ENCODE results near the gene PRICKLE1.

Gene PRICKLE1

DNA sequence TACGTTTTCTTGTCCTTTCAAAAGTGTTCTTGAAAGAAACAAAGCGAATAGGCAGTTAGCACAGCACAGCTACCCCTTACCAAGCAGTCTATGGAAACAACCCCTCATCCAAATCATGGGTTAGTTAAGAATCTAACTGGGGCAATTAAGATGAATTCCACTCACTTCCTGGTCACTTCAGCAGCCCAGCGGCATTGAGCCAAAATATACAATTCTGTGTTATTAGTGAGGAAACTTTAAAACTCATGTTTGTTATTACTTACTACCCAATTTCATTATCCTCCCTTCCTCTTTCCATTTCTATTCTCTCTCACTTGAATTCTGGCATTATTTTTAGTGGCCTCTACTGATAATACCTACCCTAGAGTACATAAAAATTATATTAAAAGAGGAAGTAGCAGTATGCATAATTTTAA, 142.2 kb downstream of the PRICKLE1 start:
- TF ChIP-seq REST (IDR thresholded peaks at IDR 0.05; ENCODE audit: insufficient read depth in 1 of 2, low read depth in 2 of 2, low read length in 2 of 2), result peak in 1 of 2 experiments; percentile 59; a peak in 1 of 4 replicates
- TF ChIP-seq SIN3A (IDR thresholded peaks at IDR 0.05; ENCODE audit: borderline replicate concordance, insufficient read depth, low read length), result 0 out of 2 replicates have a peak, but pooled peaks have one; percentile 19
- TF ChIP-seq POLR2AphosphoS5 (IDR thresholded peaks at IDR 0.05; ENCODE audit: low read depth, low read length), result 0 out of 2 replicates have a peak, but pooled peaks have one; percentile 25
- TF ChIP-seq TAF1 (IDR thresholded peaks at IDR 0.05; ENCODE audit: borderline replicate concordance, insufficient read depth, low read length), result no peak

- TF ChIP-seq TAF1 (IDR thresholded peaks at IDR 0.05; ENCODE audit: borderline replicate concordance, insufficient read depth, low read length) (no peak), REST (IDR thresholded peaks at IDR 0.05; ENCODE audit: insufficient read depth in 1 of 2, low read depth in 2 of 2, low read length in 2 of 2) (no peak), SIN3A (IDR thresholded peaks at IDR 0.05; ENCODE audit: borderline replicate concordance, insufficient read depth, low read length) (no peak), FOXP2 (optimal IDR thresholded peaks at IDR 0.05; ENCODE audit: borderline replicate concordance, extremely low read depth, extremely low read length, insufficient read depth) (no peak), POLR2AphosphoS5 (IDR thresholded peaks at IDR 0.05; ENCODE audit: low read depth, low read length) (no peak)
Measured at GRCh38 chr12:42446761-42447160, 142.8 kb downstream of the PRICKLE1 start.

DNA sequence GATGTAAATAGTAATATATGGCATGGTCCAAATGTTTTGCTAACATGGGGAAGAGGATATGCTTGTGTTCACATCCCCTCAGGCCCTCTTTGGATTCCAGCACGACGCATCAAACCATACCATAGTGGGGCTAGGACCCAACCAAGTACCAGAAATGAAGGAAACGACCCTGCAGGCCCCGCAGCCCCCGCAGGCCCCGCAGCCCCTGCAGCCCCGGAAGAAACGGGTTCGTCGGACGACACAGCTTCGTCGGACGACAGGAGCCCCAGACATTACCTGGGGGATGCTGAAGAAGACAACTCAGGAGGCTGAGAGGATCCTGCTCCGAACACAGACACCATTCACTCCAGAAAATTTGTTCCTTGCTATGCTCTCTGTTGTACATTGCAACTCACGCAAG, 143.7 kb downstream of the PRICKLE1 start:
- no peak for TF ChIP-seq POLR2AphosphoS5 (IDR thresholded peaks at IDR 0.05; ENCODE audit: low read depth, low read length)
- TF ChIP-seq REST (IDR thresholded peaks at IDR 0.05; ENCODE audit: insufficient read depth in 1 of 2, low read depth in 2 of 2, low read length in 2 of 2), result no peak
- no peak for TF ChIP-seq TAF1 (IDR thresholded peaks at IDR 0.05; ENCODE audit: borderline replicate concordance, insufficient read depth, low read length)
- no peak for TF ChIP-seq SIN3A (IDR thresholded peaks at IDR 0.05; ENCODE audit: borderline replicate concordance, insufficient read depth, low read length)
- TF ChIP-seq FOXP2 (optimal IDR thresholded peaks at IDR 0.05; ENCODE audit: borderline replicate concordance, extremely low read depth, extremely low read length, insufficient read depth), result no peak

- TF ChIP-seq SIN3A (IDR thresholded peaks at IDR 0.05; ENCODE audit: borderline replicate concordance, insufficient read depth, low read length) (no peak), FOXP2 (optimal IDR thresholded peaks at IDR 0.05; ENCODE audit: borderline replicate concordance, extremely low read depth, extremely low read length, insufficient read depth) (no peak), POLR2AphosphoS5 (IDR thresholded peaks at IDR 0.05; ENCODE audit: low read depth, low read length) (no peak), TAF1 (IDR thresholded peaks at IDR 0.05; ENCODE audit: borderline replicate concordance, insufficient read depth, low read length) (no peak), REST (IDR thresholded peaks at IDR 0.05; ENCODE audit: insufficient read depth in 1 of 2, low read depth in 2 of 2, low read length in 2 of 2) (no peak)
Measured at GRCh38 chr12:42444192-42444943, 145.2 kb downstream of the PRICKLE1 start.
